Kidney (tissue), 14 donors: ENCODE data around the gene SEC63. TPM values are rescaled to one million over a fixed set of nuclear protein-coding genes. Genes with fewer than 3 reads are reported as not detected.
"Not testable (repeated sequence)": the region's sequence is repeated elsewhere in the genome, so short reads cannot be mapped to it uniquely, and the experiment has no call there.

ENCODE experiments used
- DNase-seq, 5 donors: peaks; one replicate each; pipeline ENCODE4 v3.0.0-alpha.2; 2013 to 2020
- FAIRE-seq: peaks from 2 replicates; lab custom pipeline; 2012; peaks lifted over from hg19 to GRCh38; lab: Jason Lieb, UNC
- H3K27ac ChIP-seq, 2 donors: one replicate each; pipeline ENCODE4 v1.7.0; 2013; ENCODE audit warnings: low read depth in 2 of 2, low read length in 2 of 2, inconsistent platforms in 1 of 2
- H3K27me3 ChIP-seq: one replicate; pipeline ENCODE4 v1.7.1; 2013; ENCODE audit warnings: low read length, inconsistent platforms; ENCODE audit not compliant: control insufficient read depth, insufficient read depth
- H3K36me3 ChIP-seq, 3 donors: one replicate each; pipeline versions ENCODE4 v1.7.0 to v1.7.1; 2013; ENCODE audit warnings: low read length in 3 of 3, control low read depth in 1 of 3, inconsistent platforms in 1 of 3; ENCODE audit not compliant: insufficient read depth in 3 of 3, control insufficient read depth in 2 of 3
- H3K4me1 ChIP-seq, 3 donors: one replicate each; pipeline versions ENCODE4 v1.7.0 to v1.7.1; 2013; ENCODE audit warnings: low read length in 3 of 3, inconsistent platforms in 1 of 3, low read depth in 1 of 3; ENCODE audit not compliant: control insufficient read depth in 2 of 3, insufficient read depth in 2 of 3
- H3K4me3 ChIP-seq, 3 donors: one replicate each; pipeline versions ENCODE4 v1.7.0 to v1.8.1; 2013; ENCODE audit warnings: low read length in 3 of 3, control low read depth in 1 of 3, inconsistent platforms in 1 of 3
- H3K9ac ChIP-seq, 3 donors: one replicate each; pipeline versions ENCODE4 v1.7.0 to v1.7.1; 2013; ENCODE audit warnings: low read length in 3 of 3, control low read depth in 1 of 3, inconsistent platforms in 1 of 3
- H3K9me3 ChIP-seq, 3 donors: one replicate each; pipeline versions ENCODE4 v1.7.0 to v1.7.1; 2013; ENCODE audit warnings: low read length in 3 of 3, control low read depth in 1 of 3, inconsistent platforms in 1 of 3; ENCODE audit not compliant: control insufficient read depth in 2 of 3, insufficient read depth in 1 of 3
- intact Hi-C: fragments of 100-400 bp; cut with DNase I; formaldehyde crosslinking; loops from one replicate; pipeline ENCODE4 v1.11.1; 2022
- polyA plus RNA-seq: library from polyadenylated mRNA; stranded (reverse); fragments of 350-450 nt; fragmentation: Illumina TruSeq; extraction: RNeasy Lipid Tissue Mini Kit (QIAGEN cat#74804); gene quantifications from one replicate; pipeline ENCODE4 v1.2.3, GENCODE V29; 2014; ENCODE audit warnings: low read depth, low replicate concordance; ENCODE audit not compliant: insufficient read depth
- total RNA-seq: library from RNA; stranded (reverse); fragmentation: NEBNext Ultra II Directional; extraction: Animal tissue kit (Norgen Biotek cat#: 25700); gene quantifications from one replicate; pipeline ENCODE4 v1.2.1, GENCODE V29; 2021
- TF ChIP-seq, protein P1 (sequence below): IDR thresholded peaks from 3 replicates; pipeline ENCODE4 v1.5.1; 2012; ENCODE audit warnings: mild to moderate bottlenecking, moderate library complexity, borderline replicate concordance; ENCODE audit not compliant: insufficient read depth; ENCODE audit errors: extremely low read depth
- donor health status: control.
- donor health status: control.
- donor health status: control.
- donor health status: control.
- donor health status: control.
- donor health status: DM: yes; HTN: yes; CAD: no.
- donor health status: Normal renal cell carcinoma (clear cell type).

SEC63 gene
- total and polyA plus RNA-seq, 2 donors from 2014 or later, result 31.4 to 88.8 TPM

DNA sequence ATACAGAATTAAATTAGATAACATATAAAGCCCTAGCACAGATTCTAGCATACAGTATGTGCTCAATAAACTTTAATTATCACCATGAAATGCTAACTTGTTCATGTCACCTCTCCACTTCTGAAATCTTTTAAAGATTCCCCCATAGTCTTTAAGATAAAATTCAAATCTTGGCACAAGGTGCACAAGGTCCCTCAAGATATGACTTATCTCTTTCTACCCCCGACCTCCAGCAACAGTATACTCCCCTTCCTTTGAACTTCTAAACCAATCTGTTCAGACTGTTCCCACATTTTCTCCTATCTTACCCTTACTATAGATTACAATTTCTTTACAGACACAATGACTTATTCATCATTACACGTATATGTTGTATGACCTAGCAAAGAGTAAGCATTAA is 29.0 kb downstream of the SEC63 start:
- intact Hi-C loops, result no loop called here
- Histone ChIP-seq H3K9me3 (peaks cover 0 to 6% (median 0%) of the 10 kb centered on the region in 3 donors), H3K36me3 (no peaks in the 10 kb centered on the region), H3K4me3 (no peak overlapping the region), H3K27me3 (no peaks in the 10 kb centered on the region), H3K27ac (no peak overlapping the region), H3K4me1 (no peaks in the 10 kb centered on the region), H3K9ac (no peak overlapping the region)
- TF ChIP-seq, protein P1, sequence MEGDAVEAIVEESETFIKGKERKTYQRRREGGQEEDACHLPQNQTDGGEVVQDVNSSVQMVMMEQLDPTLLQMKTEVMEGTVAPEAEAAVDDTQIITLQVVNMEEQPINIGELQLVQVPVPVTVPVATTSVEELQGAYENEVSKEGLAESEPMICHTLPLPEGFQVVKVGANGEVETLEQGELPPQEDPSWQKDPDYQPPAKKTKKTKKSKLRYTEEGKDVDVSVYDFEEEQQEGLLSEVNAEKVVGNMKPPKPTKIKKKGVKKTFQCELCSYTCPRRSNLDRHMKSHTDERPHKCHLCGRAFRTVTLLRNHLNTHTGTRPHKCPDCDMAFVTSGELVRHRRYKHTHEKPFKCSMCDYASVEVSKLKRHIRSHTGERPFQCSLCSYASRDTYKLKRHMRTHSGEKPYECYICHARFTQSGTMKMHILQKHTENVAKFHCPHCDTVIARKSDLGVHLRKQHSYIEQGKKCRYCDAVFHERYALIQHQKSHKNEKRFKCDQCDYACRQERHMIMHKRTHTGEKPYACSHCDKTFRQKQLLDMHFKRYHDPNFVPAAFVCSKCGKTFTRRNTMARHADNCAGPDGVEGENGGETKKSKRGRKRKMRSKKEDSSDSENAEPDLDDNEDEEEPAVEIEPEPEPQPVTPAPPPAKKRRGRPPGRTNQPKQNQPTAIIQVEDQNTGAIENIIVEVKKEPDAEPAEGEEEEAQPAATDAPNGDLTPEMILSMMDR, result no peak
- no peak for FAIRE-seq
- no peak for DNase-seq

GRCh38 chr6:107926697-107927544 is 31.1 kb downstream of the SEC63 start:
- H3K36me3 ChIP-seq, H3K4me3 ChIP-seq, FAIRE-seq, H3K27me3 ChIP-seq, DNase-seq, H3K4me1 ChIP-seq, H3K9ac ChIP-seq, intact Hi-C loops, H3K27ac ChIP-seq, H3K9me3 ChIP-seq: not testable (repeated sequence)

GRCh38 chr6:107917451-107918375 is 40.3 kb downstream of the SEC63 start:
- H3K27ac ChIP-seq, result no peak overlapping the region
- FAIRE-seq (no peak), DNase-seq (peak in 1 of 5 donors; percentile 7)
- peaks cover 15 to 31% (median 15%) of the 10 kb centered on the region in 3 donors for H3K36me3 ChIP-seq
- H3K9me3 ChIP-seq, result peaks cover 4 to 21% (median 4%) of the 10 kb centered on the region in 3 donors
- no peak overlapping the region for H3K4me3 ChIP-seq
- H3K4me1 ChIP-seq, result no peaks in the 10 kb centered on the region
- H3K9ac ChIP-seq, result no peak overlapping the region
- intact Hi-C loops, result no loop called here
- H3K27me3 ChIP-seq, result no peaks in the 10 kb centered on the region
- TF ChIP-seq, protein P1, result no peak

- Histone ChIP-seq H3K9me3 (peaks cover 4 to 21% (median 4%) of the 10 kb centered on the region in 3 donors), H3K36me3 (peaks cover 15 to 35% (median 15%) of the 10 kb centered on the region in 3 donors)
- H3K4me3 ChIP-seq, H3K27me3 ChIP-seq, intact Hi-C loops, DNase-seq, H3K27ac ChIP-seq, FAIRE-seq, H3K4me1 ChIP-seq, H3K9ac ChIP-seq: not testable (repeated sequence)
These were observed 41.0 kb downstream of the SEC63 start for GRCh38 chr6:107916961-107917360.
